ACC112 (cell line): Measurements from ENCODE around the gene C11orf16.
"Not testable (repeated sequence)": the region's sequence is repeated elsewhere in the genome, so short reads cannot be mapped to it uniquely, and the experiment has no call there.

ENCODE experiments used
- H2AFZ ChIP-seq: fragments of 200-600 bp; sonication (generic); one replicate; pipeline ENCODE4 v1.6.0; 2017; ENCODE audit warnings: antibody characterized with exemption, low read length; ENCODE audit not compliant: unreplicated experiment
- H3K27ac ChIP-seq: fragments of 200-600 bp; sonication (generic); 2 replicates; pipeline ENCODE4 v1.5.1; 2014; ENCODE audit warnings: low read depth, mild to moderate bottlenecking, antibody characterized with exemption, low read length, moderate library complexity
- H3K27me3 ChIP-seq: fragments of 200-600 bp; sonication (generic); 2 replicates; pipeline ENCODE4 v1.6.1; 2014; ENCODE audit warnings: mild to moderate bottlenecking, antibody characterized with exemption, low read length, moderate library complexity, mixed read lengths; ENCODE audit not compliant: insufficient read depth
- H3K36me3 ChIP-seq: fragments of 200-600 bp; sonication (generic); 2 replicates; pipeline ENCODE4 v1.6.1; 2016; ENCODE audit warnings: mild to moderate bottlenecking, antibody characterized with exemption, low read length, moderate library complexity, mixed read lengths; ENCODE audit not compliant: insufficient read depth
- H3K4me1 ChIP-seq: fragments of 200-600 bp; sonication (generic); one replicate; pipeline ENCODE4 v1.6.1; 2016; ENCODE audit warnings: low read length, mixed read lengths; ENCODE audit not compliant: insufficient read depth, unreplicated experiment, control insufficient read depth
- H3K4me3 ChIP-seq: fragments of 200-600 bp; sonication (generic); 2 replicates; pipeline ENCODE4 v1.5.1; 2014; ENCODE audit warnings: mild to moderate bottlenecking, low read depth, low read length
- H3K79me2 ChIP-seq: fragments of 200-600 bp; sonication (generic); one replicate; pipeline ENCODE4 v1.6.0; 2016; ENCODE audit warnings: low read length; ENCODE audit not compliant: control insufficient read depth, unreplicated experiment, insufficient read depth

Gene C11orf16

DNA sequence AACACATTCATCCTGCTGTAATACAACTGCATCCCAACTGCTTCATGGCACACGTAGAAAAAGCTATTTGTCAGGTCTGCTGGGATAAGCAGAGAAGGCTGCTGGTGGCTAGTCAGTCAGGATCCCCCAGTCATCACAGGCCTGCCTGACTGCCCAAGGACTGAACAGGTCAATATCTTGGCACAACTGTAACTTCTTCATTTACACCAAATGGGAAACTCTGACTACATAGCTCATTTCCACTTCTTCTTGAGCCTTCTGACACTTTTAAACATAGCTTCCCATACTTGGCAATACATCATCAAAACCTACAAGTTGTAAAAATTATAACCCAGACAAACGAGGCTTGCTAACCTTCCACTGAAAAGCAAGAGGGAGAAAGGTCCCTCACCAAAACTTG is 28.7 kb upstream of the C11orf16 start:
- H3K4me1 ChIP-seq: peaks cover 29% of the 10 kb centered on the region
- H3K36me3 ChIP-seq: no peaks in the 10 kb centered on the region
- no peak overlapping the region for H2AFZ ChIP-seq
- peaks cover 38% of the 10 kb centered on the region for H3K79me2 ChIP-seq
- H3K4me3 ChIP-seq: no peak overlapping the region
- no peaks in the 10 kb centered on the region for H3K27me3 ChIP-seq
- no peak overlapping the region for H3K27ac ChIP-seq

DNA sequence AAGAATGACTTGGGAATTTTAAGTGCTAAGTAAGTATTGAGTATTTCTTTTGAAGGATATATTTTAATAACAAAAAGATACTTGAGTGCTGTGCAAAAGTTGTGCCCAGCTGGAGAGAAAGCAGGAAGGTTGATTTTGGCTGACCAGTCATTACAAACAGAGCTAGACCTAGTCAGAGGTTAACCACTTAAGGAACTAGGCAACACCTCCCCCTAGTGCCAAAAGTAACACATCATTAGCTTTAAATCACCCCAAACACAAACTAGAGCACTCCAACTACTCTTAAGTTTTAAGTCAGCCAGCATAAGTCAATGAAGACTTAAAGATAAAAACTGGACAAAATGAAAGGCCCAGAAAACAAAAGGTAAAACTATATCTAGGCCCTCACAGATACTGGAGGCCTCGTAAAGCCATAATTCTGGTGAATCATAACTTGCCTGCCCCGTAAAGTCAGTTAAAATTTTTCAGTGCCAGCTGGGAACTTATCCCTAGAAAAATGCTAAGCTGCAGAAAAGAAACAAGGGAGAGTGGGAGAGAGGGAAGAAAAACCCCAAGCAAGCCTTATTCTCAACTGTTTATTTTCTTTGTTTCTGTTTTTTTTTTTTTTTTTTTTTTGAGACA is 26.9 kb upstream of the C11orf16 start:
- no peaks in the 10 kb centered on the region for H3K27me3 ChIP-seq
- H3K4me3 ChIP-seq: peak overlapping the region; percentile 18; the same call in 1 of the 2 replicates
- H3K36me3 ChIP-seq: no peaks in the 10 kb centered on the region
- H3K27ac ChIP-seq: no peak overlapping the region
- no peak overlapping the region for H2AFZ ChIP-seq
- peaks cover 25% of the 10 kb centered on the region for H3K4me1 ChIP-seq
- H3K79me2 ChIP-seq: peaks cover 38% of the 10 kb centered on the region

DNA sequence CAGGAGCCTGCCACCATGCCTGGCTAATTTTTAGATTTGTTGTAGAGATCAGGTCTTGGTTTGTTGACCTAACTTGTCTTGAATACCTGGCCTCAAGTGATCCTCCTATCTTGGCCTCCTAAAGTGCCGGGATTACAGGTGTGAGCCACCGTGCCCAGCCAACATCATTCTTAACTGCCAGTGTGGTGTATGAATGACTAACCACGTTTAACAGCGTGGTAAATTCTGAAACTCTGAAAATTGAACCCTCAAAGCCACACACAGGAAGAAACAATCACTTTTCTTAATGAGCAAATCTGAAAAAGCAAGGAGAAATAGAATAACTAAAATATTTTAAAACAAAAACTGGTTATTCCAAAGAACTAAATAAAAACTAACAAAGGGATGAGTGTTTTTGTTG is 24.1 kb upstream of the C11orf16 start:
- no peak overlapping the region for H3K27ac ChIP-seq
- no peaks in the 10 kb centered on the region; the same call in 1 of the 2 replicates for H3K36me3 ChIP-seq
- H3K27me3 ChIP-seq: no peaks in the 10 kb centered on the region
- H3K4me3 ChIP-seq: no peak overlapping the region
- H2AFZ ChIP-seq: no peak overlapping the region
- H3K79me2 ChIP-seq: peaks cover 18% of the 10 kb centered on the region
- peaks cover 14% of the 10 kb centered on the region for H3K4me1 ChIP-seq

DNA sequence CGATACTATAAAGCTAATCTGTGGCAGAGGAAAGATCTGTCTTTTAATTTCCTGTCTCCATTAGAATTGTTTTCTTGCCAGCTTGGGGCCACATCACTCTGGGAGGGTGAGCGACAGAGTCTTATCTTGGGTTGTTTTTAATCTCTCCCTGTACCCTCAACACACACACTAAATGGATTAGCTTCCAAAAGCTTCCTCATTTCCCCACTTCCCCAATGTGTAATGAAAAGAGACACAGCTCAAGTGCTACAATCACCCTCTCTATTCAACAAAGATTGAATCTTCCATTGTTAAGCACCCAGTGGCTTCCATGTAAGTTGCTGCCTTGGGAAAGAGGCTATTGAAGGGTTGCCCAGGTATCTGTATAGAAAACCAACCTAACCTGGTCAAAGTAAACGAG is 16.1 kb upstream of the C11orf16 start:
- Histone ChIP-seq H3K79me2 (no peaks in the 10 kb centered on the region), H2AFZ (no peak overlapping the region), H3K4me1 (no peaks in the 10 kb centered on the region), H3K36me3 (peaks cover 18% of the 10 kb centered on the region), H3K4me3 (no peak overlapping the region), H3K27ac (no peak overlapping the region), H3K27me3 (no peaks in the 10 kb centered on the region)

DNA sequence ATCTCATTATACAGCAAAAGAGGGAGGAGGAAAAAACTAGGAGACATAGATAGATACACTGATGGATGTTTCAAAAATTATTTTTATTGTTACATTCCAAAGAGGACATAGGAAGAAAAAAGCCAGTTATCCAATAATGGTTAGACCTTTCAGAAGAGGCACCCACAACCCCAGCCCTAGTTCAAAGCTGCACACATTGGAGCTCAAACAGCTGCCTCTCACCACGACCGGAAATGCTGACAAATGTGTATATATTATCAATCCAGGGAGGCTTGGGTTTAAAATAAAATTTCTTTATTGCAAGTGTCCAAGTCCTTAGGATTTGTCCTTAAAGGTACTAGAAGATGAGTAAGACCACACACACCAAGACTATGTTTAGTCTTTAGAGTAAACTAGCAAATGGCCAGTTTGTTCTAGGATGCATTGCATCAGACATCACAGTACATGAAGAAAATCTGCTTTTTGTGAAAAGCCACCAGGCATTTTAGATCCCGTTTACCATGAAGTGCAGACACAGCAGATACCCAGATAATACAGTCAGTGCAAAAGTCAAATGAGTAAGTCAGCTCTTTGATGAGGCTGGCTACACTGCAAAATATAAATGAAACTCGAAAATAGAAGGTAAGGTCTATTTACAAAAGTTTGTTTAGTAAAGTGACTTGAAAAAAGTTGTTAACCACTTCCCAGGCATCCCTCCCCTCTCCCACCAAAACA is 14.6 kb upstream of the C11orf16 start:
- Histone ChIP-seq H3K79me2 (no peaks in the 10 kb centered on the region), H3K27ac (no peak overlapping the region), H2AFZ (no peak overlapping the region), H3K36me3 (peaks cover 18% of the 10 kb centered on the region), H3K4me1 (no peaks in the 10 kb centered on the region), H3K27me3 (no peaks in the 10 kb centered on the region), H3K4me3 (no peak overlapping the region)

DNA sequence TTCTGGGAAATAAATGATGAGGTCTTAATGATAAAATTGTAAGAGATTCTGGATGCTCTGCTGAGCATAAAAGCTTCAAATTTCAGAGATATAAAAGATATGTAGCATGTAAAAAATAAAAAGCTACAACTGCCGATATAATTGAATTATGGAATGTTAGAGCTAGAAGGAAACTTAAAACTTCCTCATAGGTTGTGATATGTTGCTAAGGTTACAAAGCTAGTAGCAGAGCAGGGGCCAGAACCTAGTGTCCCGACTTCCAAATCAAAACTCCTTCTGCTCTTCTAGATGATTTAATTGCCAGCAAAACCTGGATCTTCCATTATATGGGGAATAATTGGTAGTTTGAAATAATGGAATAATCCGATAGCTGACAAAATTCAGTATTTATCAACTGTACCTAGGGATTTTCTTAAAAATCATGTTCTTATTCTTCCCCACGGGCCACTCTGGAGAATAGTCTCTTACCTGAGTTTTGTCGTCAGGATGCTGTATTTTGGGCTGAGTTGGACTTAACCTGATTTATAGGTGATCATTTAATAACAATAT is 9.8 kb upstream of the C11orf16 start, which contains the start of gene ASCL3:
Gene ASCL3 (minus strand): TSS at position 499 of the 549 bp plus-strand sequence. CDS start 4,855 bp downstream, outside the sequence.
- no peak within 1 kb of the TSS for H3K4me3 ChIP-seq
- H3K27me3 ChIP-seq: no peaks in the 10 kb centered on the region
- no peaks in the 10 kb centered on the region for H3K4me1 ChIP-seq
- H3K79me2 ChIP-seq: no peaks in the 10 kb centered on the region
- H3K27ac ChIP-seq: no peak within 1 kb of the TSS
- no peak within 1 kb of the TSS for H2AFZ ChIP-seq
- H3K36me3 ChIP-seq: peaks cover 4% of the 10 kb centered on the region; the same call in 1 of the 2 replicates

DNA sequence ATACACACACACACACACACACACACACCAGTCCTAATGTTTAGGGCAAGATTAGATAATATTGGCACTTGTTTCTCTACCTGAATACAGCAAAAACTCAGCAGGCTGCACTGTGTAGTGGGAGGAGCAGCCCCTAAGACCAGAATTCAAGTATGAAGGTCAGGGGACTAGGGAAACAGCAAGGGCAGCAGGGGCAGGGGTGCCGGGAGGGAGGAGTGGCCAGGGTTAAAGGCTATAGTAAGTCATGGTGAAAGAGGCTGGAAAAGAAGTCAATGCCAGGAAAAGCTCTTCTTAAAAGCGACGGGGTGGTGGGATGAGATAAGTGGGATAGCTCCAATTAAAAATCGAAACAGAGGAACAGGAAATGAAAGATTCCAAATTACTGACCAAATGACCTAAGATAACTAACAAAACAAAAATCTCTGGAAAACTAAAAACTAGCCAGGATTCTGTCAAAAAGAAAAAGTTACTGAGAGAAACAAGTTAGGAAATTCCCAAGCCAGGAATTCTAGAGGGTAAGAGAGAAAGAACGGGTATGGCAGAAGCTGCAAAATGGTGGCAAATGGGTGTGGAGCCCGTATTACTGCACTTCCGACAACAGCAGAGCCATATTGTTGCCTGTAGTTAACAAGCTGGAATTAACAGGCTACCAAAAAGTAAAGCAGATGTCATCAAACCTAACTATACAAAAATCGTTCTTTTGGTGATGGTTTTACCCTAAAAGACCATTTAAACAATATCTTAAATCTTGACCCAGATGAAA is 8.8 kb upstream of the C11orf16 start:
- Histone ChIP-seq H3K79me2 (no peaks in the 10 kb centered on the region), H3K4me1 (no peaks in the 10 kb centered on the region), H2AFZ (no peak overlapping the region), H3K27ac (no peak overlapping the region), H3K4me3 (no peak overlapping the region), H3K36me3 (no peaks in the 10 kb centered on the region), H3K27me3 (no peaks in the 10 kb centered on the region)

DNA sequence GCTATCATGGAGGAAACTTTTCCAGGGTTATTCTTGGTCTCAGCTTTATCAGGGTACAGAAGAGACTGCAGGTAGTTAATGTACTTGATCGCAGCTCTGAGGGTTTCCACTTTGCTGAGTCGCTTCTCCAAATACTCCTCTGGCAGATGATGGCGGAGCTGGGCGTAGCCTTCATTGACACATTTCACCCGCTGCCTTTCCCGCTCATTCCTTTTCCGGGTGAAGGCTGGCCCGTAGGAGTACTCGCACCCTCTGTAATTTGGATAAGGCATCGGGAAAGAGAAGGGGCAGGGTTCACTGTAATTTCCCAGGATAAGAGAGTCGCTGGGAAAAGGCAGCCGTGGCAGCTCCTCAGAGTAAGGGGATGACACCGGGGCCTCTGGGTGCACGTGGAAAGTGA is 4.9 kb upstream of the C11orf16 start:
- Histone ChIP-seq H2AFZ (no peak overlapping the region), H3K27me3 (no peaks in the 10 kb centered on the region), H3K36me3 (no peaks in the 10 kb centered on the region), H3K27ac (no peak overlapping the region), H3K4me1 (peaks cover 10% of the 10 kb centered on the region), H3K79me2 (no peaks in the 10 kb centered on the region), H3K4me3 (no peak overlapping the region)

DNA sequence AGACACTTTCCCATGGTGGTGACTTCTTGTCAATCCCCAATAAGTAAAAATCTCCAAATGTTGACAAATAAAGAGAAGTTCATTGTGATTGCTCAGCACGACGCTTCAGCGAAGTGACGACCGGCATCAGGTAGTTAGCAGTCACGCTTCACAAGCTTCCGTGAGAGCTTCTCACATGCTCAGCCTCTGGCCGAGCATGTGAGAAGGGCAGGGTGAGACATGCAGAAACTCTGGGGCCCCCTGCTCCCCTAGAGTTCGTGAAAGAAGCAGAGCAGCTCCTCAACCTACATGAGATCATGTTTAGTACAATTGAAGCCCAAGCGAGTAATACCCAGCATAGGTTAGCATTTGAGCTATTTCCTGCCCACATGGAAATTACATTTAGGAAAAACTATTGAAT is 4.4 kb upstream of the C11orf16 start:
- Histone ChIP-seq H3K79me2 (no peaks in the 10 kb centered on the region), H3K27ac (no peak overlapping the region), H3K27me3 (no peaks in the 10 kb centered on the region), H3K36me3 (no peaks in the 10 kb centered on the region), H3K4me1 (peaks cover 10% of the 10 kb centered on the region), H3K4me3 (no peak overlapping the region), H2AFZ (no peak overlapping the region)

DNA sequence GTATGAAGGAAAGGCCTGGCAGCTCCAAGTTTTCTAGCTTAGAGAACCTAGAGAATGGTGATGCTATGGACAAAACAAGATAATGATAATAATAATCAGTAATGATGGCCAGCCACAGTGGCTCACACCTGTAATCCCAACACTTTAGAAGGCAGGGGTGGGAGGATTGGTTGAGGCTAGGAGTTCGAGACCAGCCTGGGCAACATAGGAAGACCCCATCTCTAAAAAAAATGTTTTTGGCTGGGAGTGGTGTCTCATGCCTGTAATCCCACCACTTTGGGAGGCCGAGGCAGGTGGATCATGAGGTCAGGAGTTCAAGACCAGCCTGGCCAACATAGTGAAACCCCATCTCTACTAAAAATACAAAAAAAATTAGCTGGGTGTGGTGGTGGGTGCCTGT is 3.0 kb upstream of the C11orf16 start:
- H3K27me3 ChIP-seq, H3K36me3 ChIP-seq, H3K4me3 ChIP-seq, H3K27ac ChIP-seq, H3K79me2 ChIP-seq, H2AFZ ChIP-seq, H3K4me1 ChIP-seq: not testable (repeated sequence)
